Measurements from ENCODE around the gene GFPT2.

GRCh38 chr5:180377556-180378197, 24.5 kb upstream of the GFPT2 start:
- TF ChIP-seq CTCF (IDR thresholded peaks at IDR 0.05) (no peak), POLR2A (IDR thresholded peaks at IDR 0.05) (no peak)

Measured in esophagus squamous epithelium (tissue), 4 donors.